HepG2 (cell line): Measurements from ENCODE around the gene MTHFR. TPM values are rescaled to one million over a fixed set of nuclear protein-coding genes. Genes with fewer than 3 reads are reported as not detected.

ENCODE experiments used
- BHLHE40 ChIP-seq: IDR thresholded peaks from 2 replicates; pipeline ENCODE4 v1.6.1; 2011; ENCODE audit warnings: low read length, improper control_type of control experiment
- GABPB1 ChIP-seq: IDR thresholded peaks from 2 replicates; pipeline ENCODE4 v1.6.1; 2016; ENCODE audit warnings: mild to moderate bottlenecking, missing genetic modification reagents, moderate library complexity, missing compliant biosample characterization
- HDAC1 ChIP-seq: sonication (generic); formaldehyde crosslinking; IDR thresholded peaks from 2 replicates; pipeline ENCODE4 v1.5.1; 2020; ENCODE audit warnings: mild to moderate bottlenecking, missing genetic modification reagents
- IRF2 ChIP-seq: IDR thresholded peaks from 2 replicates; pipeline ENCODE4 v1.6.1; 2018; ENCODE audit warnings: missing genetic modification reagents, missing compliant biosample characterization
- KDM1A ChIP-seq: IDR thresholded peaks from 2 replicates; pipeline ENCODE4 v1.6.1; 2016; ENCODE audit warnings: missing compliant biosample characterization
- KLF16 ChIP-seq, 2 experiments: sonication (generic) in 1 of 2; formaldehyde crosslinking in 1 of 2; IDR thresholded peaks; 2 replicates each; pipeline versions ENCODE4 v1.6.1 to v1.8.0; 2016 to 2023; ENCODE audit warnings: missing genetic modification reagents in 2 of 2, missing compliant biosample characterization in 1 of 2
- LBX2 ChIP-seq: sonication (generic); formaldehyde crosslinking; IDR thresholded peaks from 2 replicates; pipeline ENCODE4 v1.5.0; 2020; ENCODE audit warnings: missing genetic modification reagents, mild to moderate bottlenecking, borderline replicate concordance
- MTF2 ChIP-seq: sonication (generic); formaldehyde crosslinking; IDR thresholded peaks from 2 replicates; pipeline ENCODE4 v1.5.0; 2020; ENCODE audit warnings: missing genetic modification reagents, borderline replicate concordance
- NKX3-1 ChIP-seq: sonication (generic); formaldehyde crosslinking; IDR thresholded peaks from 2 replicates; pipeline ENCODE4 v1.5.0; 2020; ENCODE audit warnings: missing genetic modification reagents
- PPARG ChIP-seq: conservative IDR thresholded peaks from 2 replicates; pipeline ENCODE4 v1.6.1; 2016; ENCODE audit warnings: missing biosample characterization, missing genetic modification reagents
- PRDM4 ChIP-seq: sonication (generic); formaldehyde crosslinking; IDR thresholded peaks from 2 replicates; pipeline ENCODE4 v1.9.0; 2021; ENCODE audit warnings: missing genetic modification reagents, borderline replicate concordance
- PRPF4 ChIP-seq: fragments of 200-400 bp; formaldehyde crosslinking; IDR thresholded peaks from 2 replicates; pipeline ENCODE4 v1.6.1; 2016; ENCODE audit warnings: low read length, low read depth; ENCODE audit not compliant: poor library complexity, severe bottlenecking
- REXO4 ChIP-seq: sonication (generic); formaldehyde crosslinking; IDR thresholded peaks from 2 replicates; pipeline ENCODE4 v1.8.0; 2022; ENCODE audit warnings: missing genetic modification reagents, mild to moderate bottlenecking, borderline replicate concordance
- RNF219 ChIP-seq: sonication (generic); formaldehyde crosslinking; IDR thresholded peaks from 2 replicates; pipeline ENCODE4 v1.5.0; 2020; ENCODE audit warnings: mild to moderate bottlenecking, missing genetic modification reagents
- RXRA ChIP-seq: sonication (generic); formaldehyde crosslinking; IDR thresholded peaks from 2 replicates; pipeline ENCODE4 v1.5.1; 2020; ENCODE audit warnings: missing genetic modification reagents
- SIN3A ChIP-seq: IDR thresholded peaks from 2 replicates; pipeline ENCODE4 v1.6.1; 2011; ENCODE audit warnings: low read depth, mild to moderate bottlenecking, control low read depth, low read length, borderline replicate concordance
- SOX13 ChIP-seq, 3 experiments: fragments of 450-650 bp in 1 of 3; sonication (generic) in 1 of 3; formaldehyde crosslinking in 1 of 3; IDR thresholded peaks in 2 of 3; conservative IDR thresholded peaks in 1 of 3; 2 replicates each; pipeline versions ENCODE4 v1.5.0 to v1.6.1; 2016 to 2020; ENCODE audit warnings: antibody characterized with exemption in 1 of 3, mild to moderate bottlenecking in 1 of 3, missing compliant biosample characterization in 1 of 3, missing genetic modification reagents in 1 of 3, moderate library complexity in 1 of 3
- THRA ChIP-seq: sonication (generic); formaldehyde crosslinking; IDR thresholded peaks from 2 replicates; pipeline ENCODE4 v1.4.0; 2020; ENCODE audit warnings: missing genetic modification reagents, borderline replicate concordance
- ZNF17 ChIP-seq: sonication (generic); formaldehyde crosslinking; IDR thresholded peaks from 2 replicates; pipeline ENCODE4 v1.5.0; 2020; ENCODE audit warnings: mild to moderate bottlenecking, missing genetic modification reagents
- ZNF274 ChIP-seq: sonication (generic); formaldehyde crosslinking; IDR thresholded peaks from 2 replicates; pipeline ENCODE4 v1.5.1; 2020; ENCODE audit warnings: mild to moderate bottlenecking, missing genetic modification reagents
- ZNF580 ChIP-seq: IDR thresholded peaks from 2 replicates; pipeline ENCODE4 v1.6.1; 2016; ENCODE audit warnings: low read depth, borderline replicate concordance
- polyA plus RNA-seq, 8 experiments: library from polyadenylated mRNA; depleted of rRNA in 3 of 8; stranded (reverse) in 7 of 8; unstranded in 1 of 8; fragments of >200 nt; fragmentation: Illumina TruSeq in 4 of 8; extraction: Trizol in 4 of 8; gene quantifications; 2 replicates each; pipeline versions ENCODE4 v1.2.1 to v1.2.3, GENCODE V29; 2011 to 2016; ENCODE audit warnings: low read depth in 4 of 8, missing spikeins in 1 of 8, mixed read lengths in 1 of 8; ENCODE audit not compliant: insufficient read depth in 1 of 8
- total RNA-seq, 5 experiments: library from RNA; depleted of rRNA; stranded (reverse); fragments of >200 nt; fragmentation: Illumina TruSeq; extraction: Trizol; gene quantifications; 2 replicates each; pipeline ENCODE4 v1.2.3, GENCODE V29; 2016; ENCODE audit warnings: low read depth in 1 of 5

MTHFR gene
- total and polyA plus RNA-seq, 2 of the 13 experiments (the other 11 are each of a cell fraction or from before 2014, with no cell fraction given): 3.8 to 8.2 TPM

- TF ChIP-seq RXRA (CRISPR knock-in tag): peak; percentile 99
- no peak for TF ChIP-seq REXO4 (CRISPR knock-in tag)
- no peak for TF ChIP-seq ZNF580 (CRISPR knock-in tag)
- peak; percentile 24; the same call in 1 of the 2 replicates for TF ChIP-seq NKX3-1 (CRISPR knock-in tag)
- TF ChIP-seq KLF16 (CRISPR knock-in tag; IDR thresholded peaks at IDR 0.05): peak in 1 of 2 experiments; percentile 40; a peak in 1 of 4 replicates
- TF ChIP-seq MTF2 (CRISPR knock-in tag): no peak
- no peak for TF ChIP-seq PRDM4 (CRISPR knock-in tag)
- TF ChIP-seq GABPB1 (CRISPR knock-in tag): peak; percentile 49; the same call in 1 of the 2 replicates
- no peak for TF ChIP-seq RNF219
- 0 out of 2 replicates have a peak, but pooled peaks have one; percentile 47 for TF ChIP-seq ZNF17 (CRISPR knock-in tag)
- peak; percentile 65; the same call in 1 of the 2 replicates for TF ChIP-seq HDAC1 (CRISPR knock-in tag)
- TF ChIP-seq ZNF274 (CRISPR knock-in tag): no peak; the same call in none of the 2 replicates
- TF ChIP-seq IRF2 (CRISPR knock-in tag): peak; percentile 79; the same call in 1 of the 2 replicates
- TF ChIP-seq BHLHE40: peak; percentile 62
- TF ChIP-seq PPARG (CRISPR knock-in tag): peak; percentile 85
- no peak for TF ChIP-seq PRPF4
- no peak for TF ChIP-seq LBX2 (CRISPR knock-in tag)
- peak; percentile 99 for TF ChIP-seq THRA (CRISPR knock-in tag)
- peak; percentile 65; the same call in 1 of the 2 replicates for TF ChIP-seq KDM1A (CRISPR knock-in tag)
- peak; percentile 77 for TF ChIP-seq SOX13 (IDR thresholded peaks at IDR 0.05)
- TF ChIP-seq SOX13 (CRISPR knock-in tag; conservative IDR thresholded peaks at IDR 0.05 in 1 of 2, IDR thresholded peaks at IDR 0.05 in 1 of 2): peak in 1 of 2 experiments; percentile 92; a peak in 2 of 4 replicates
- peak; percentile 34; the same call in 1 of the 2 replicates for TF ChIP-seq SIN3A
These were observed 36.6 kb upstream of the MTHFR start (continued) for GRCh38 chr1:11842154-11843041.
